ENCODE data around the gene ATAD3C. TPM values are rescaled to one million over a fixed set of nuclear protein-coding genes. Genes with fewer than 3 reads are reported as not detected.
A peak's percentile ranks its signal among the peaks of the same experiment; 100 is the strongest.
"Not testable (repeated sequence)": the region's sequence is repeated elsewhere in the genome, so short reads cannot be mapped to it uniquely, and the experiment has no call there.

ATAD3C gene, protein sequence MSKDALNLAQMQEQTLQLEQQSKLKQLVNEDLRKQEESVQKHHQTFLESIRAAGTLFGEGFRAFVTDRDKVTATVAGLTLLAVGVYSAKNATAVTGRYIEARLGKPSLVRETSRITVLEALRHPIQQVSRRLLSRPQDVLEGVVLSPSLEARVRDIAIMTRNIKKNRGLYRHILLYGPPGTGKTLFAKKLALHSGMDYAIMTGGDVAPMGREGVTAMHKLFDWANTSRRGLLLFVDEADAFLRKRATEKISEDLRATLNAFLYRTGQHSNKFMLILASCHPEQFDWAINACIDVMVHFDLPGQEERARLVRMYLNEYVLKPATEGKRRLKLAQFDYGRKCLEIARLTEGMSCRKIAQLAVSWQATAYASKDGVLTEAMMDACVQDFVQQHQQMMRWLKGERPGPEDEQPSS
- not detected in 2 replicates for total RNA-seq (2014; rRNA removed; shearing (Covaris generic))

DNA sequence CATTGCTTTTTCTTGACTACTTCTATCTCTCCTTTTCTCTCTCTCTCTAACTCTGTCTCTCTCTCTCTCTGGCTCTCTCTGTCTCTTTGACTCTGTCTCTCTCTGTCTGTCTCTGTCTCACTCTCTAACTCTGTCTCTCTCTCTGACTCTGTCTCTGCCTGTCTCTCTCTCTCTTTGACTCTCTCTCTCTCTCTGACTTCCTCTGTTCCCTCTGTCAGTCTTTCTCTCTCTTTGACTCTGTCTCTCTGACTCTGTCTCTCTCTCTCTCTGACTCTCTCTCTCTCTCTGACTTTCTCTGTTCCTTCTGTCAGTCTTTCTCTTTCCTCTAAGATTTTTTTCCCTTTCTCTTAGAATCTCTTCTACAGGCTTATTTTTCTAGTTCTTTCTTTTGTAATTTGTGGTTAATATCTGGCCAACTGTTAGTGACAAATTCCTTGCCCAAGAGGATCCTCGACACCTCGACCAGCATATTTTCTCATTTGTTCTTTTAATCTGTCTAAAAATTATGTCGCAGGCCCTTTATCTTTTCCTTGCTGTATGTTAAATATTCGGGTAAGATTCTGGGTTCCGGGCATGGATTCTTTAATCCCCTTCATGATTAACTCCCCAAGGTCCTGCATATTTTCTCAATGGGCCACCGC is at the start of gene ATAD3C:
Gene ATAD3C (plus strand): TSS at position 591 of the 641 bp plus-strand sequence. CDS start 995 bp downstream, outside the sequence.
- DNase-seq (ENCODE audit: low spot score), result no peak

DNA sequence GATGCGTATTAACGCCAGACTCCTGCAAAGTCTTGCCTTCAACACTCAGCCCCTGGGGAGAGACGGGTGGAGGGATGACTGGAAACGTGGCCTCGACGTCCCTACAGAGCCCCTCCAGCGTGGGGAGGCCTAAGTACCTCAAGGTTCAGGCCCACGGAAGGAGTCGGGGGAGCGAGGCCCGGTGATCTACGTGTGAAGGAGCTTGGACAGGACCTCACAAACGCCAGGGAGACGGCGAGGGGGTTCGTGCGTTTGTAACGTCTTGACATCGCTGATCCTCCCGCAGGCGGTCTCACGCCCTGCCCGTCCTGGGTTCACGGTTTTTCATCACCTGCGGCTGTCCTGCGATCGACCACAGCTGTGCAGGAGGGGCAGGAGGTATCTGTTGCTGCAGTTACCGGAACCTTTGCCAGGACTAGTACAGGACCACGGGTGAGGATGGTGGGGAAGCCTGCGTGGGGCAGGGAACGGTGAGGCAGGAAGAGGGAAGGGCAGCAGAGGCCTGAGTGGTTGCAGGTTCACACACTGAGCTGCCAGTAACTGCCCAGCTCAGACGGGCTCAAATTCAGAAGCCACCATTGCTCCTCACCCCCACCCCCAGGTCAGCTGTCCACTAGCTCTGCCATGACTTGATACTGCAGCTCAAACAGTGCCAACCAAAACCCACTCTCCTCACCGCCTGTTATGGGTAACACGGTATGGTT is 49.5 kb upstream of the ATAD3C start:
- no peak for DNase-seq (ENCODE audit: low spot score)

DNA sequence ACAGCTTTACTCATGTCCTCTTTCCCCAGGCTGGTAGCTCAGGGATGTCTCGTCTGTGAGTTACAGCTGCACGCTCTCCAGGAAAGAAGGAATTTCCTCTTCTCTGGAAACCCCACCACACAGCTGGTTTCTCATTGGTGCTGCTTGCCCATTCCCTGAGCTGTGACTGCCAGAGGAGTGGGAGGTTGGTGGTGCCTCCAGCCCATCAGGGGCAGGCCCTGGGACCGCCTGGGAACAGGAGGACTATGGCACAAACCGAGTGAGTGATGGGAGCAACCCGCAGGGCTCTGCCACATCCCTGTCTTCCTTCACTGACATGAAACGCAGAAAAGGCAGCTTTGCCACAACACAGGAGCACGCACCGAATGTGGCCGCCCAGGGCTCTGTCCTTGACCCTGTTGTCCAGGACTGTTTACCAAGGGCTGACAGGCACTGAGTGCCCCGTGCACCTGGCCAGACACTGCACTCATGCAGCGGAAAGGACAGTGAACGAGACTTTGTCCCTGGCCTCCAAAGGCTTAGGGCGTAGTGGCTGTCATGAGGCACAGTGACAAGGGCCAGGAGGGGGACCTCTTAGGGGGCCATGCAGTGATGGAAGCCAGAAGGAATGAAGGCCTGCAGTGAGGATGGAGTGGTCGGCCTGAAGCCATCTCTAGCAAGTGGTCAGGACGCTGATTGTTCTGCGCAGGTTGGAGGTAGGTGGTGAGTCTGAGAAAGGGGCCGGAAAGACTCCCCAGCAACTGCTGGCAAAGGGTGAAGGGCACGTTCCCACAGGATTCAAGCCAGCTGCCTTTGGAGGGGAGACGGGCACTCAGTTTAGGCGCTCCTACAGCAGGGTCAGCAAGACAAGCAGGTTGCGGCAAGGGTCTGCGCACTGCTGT is 48.7 kb upstream of the ATAD3C start:
- DNase-seq (ENCODE audit: low spot score), result no peak

DNA sequence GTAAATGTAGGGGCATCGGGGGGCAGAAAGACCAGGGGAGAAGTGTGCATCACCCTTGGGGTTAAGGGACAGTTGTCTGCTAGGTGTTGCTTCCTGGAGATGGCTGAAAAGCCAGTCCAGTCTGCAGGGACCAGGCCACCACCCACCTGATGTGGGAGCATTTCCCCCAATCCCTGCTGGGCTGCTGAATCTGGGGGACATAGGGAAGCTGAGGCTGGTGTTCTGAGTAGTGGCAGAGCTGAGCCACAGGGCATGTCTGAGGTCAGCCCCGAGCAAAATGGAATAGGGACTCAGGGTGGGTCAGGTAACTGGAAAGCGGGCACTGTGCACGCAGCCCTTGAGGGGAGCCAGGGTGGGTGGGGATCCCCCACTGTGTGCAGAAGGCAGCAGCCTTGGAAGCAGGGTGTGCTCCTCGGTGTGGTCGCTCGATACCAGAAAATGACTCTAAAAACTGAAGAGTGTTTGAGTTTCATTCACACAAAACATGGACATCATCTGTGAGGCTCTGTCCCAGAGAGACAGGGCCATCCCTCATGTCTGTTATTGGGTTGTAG is 48.0 kb upstream of the ATAD3C start:
- no peak for DNase-seq (ENCODE audit: low spot score)

DNA sequence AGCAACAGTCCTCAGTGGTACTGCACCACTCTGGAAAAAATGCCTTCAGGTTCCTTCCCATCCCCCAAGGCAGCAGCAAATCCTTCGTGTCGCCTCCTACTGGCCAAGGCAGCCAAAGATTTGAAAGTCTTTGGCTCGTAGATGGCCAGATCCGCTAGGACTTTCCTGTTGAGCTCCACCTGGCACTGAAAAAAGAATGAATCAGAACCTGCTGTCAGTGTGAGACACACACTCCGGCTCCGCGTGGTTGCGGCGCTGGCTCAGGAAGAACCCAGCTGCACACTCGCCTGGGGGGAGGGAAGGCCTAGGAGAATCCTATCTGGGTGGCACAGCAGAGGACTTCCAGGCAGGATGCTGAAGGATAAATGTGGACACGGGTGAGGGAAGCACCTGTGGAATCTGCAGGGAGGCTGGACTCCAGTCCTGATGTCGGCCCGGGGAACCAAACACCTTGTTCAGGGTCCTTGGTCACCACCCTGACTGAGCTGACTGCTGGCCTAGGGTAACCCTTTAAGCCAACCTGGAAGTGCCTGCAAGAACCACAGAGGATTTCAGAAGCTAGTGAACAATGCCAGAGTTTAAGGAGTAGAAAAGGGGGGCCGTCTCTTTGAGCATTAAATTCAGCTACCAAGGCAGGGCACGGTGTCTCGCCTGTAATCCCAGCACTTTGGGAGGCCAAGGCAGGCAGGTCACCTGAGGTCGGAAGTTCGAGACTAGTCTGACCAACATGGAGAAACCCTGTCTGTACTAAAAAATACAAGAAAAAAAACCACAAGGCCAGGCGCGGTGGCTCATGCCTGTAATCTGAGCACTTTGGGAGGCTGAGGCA is 47.2 kb upstream of the ATAD3C start:
- DNase-seq (ENCODE audit: low spot score), result peak; percentile 73

DNA sequence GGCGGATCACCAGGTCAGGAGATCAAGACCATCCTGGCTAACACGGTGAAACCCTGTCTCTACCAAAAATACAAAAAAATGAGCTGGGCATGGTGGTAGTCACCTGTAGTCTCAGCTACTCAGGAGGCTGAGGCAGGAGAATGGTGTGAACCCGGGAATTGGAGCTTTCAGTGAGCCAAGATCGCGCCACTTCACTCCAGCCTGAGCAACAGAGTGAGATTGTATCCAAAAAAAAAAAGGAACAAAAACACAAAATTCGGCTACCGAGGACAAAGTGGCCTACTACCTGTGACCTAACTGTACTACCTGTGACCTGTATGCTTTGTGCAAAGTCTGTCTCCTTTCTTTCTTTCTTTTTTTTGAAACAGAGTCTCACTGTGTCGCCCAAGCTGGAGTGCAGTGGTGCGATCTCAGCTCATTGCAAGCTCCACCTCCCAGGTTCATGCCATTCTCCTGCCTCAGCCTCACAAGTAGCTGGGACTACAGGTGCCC is 46.5 kb upstream of the ATAD3C start:
- not testable (repeated sequence) for DNase-seq (ENCODE audit: low spot score)

DNA sequence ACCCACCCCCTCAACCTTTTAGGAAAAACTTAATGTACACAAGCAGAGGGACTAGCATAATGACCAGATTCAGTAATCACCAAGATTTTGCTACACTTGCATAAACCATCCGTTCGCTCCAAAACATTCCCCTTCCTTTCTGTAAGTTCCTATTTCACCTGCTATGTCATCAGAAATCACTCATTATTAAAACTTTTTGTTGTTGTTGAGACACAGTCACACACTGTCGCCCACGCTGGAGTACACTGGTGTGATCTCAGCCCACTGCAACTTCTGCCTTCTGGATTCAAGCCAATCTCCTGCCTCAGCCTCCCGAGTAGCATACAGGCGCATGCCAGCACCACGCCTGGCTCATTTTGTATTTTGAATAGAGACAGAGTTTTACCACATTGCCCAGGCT is 45.8 kb upstream of the ATAD3C start:
- DNase-seq (ENCODE audit: low spot score), result no peak

DNA sequence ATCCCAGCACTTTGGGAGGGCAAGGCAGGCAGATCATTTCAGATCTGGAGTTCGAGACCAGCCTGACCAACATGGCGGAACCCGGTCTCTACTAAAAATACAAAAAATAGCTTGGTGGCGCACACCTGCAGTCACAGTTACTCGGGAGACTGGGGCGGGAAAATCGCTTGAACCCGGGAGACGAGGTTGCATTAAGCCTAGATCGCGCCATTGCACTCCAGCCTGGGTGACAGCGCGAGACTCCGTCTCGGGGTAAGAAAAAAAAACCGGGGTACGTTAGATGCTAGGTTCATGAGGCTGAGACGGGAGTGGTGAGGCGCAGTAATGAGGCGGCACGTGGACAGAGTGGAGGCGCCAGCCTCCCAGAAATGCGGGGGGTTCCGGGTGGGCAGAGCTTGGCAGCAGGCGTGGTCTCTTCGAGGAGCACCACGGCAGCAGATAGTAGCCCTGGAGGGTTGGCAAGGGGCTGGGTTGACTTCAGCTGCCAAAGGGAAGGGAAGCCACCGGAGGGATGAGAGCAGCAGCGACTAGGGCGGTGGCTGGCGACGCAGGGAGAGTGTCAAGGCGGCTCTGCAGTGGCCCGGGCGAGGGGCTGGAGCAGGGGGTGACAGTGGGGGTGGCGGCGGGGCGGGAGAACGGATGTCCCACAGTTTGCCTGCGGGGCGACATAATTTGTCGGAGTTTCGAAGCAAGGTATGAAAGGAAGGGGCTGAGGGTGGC is 43.2 kb upstream of the ATAD3C start:
- no peak for DNase-seq (ENCODE audit: low spot score)

DNA sequence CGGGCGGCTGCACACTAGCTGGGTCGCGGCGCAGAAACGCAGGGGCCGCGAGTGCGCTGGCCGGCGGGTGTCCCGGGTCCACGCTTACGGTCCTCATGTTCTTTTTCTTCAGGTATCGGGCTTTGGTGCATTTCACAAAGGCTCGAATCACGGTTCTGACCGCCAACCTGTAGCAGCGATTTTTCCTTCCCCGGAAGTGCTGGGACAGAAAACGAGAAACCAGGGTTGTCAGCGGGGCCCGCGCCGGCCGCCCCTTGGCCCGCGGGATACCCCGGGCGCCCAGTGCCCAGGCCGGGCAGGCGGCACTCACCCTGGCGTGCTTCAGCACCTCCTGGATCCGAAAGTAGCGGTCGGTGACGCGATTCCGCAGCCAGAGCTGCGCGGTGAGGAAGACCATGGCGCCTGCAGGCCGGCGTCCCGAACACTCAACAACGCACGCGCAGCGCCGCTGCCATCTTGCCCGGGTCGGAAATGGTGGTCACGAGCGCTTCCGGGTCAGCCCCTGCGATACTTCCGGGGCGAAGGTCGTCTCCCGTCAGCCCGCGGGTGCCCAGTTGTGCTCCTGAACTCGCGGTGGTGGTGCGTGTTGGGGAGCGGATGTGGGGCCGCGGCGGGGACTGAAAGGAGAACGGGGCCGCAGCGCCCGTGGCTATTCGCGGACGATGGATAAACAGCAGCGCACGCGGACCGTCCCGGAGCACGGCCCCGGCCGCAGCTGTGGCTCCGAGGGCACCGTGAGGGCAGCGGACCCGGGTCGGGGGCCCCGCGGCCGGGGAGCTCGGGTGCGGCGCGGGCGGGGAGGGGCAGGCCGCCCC is 42.5 kb upstream of the ATAD3C start, which contains the start of gene MRPL20:
Gene MRPL20 (minus strand): TSS at position 473 of the 815 bp plus-strand sequence. CDS start 76 bp downstream, at position 397.
- DNase-seq (ENCODE audit: low spot score), result peak; percentile 93

DNA sequence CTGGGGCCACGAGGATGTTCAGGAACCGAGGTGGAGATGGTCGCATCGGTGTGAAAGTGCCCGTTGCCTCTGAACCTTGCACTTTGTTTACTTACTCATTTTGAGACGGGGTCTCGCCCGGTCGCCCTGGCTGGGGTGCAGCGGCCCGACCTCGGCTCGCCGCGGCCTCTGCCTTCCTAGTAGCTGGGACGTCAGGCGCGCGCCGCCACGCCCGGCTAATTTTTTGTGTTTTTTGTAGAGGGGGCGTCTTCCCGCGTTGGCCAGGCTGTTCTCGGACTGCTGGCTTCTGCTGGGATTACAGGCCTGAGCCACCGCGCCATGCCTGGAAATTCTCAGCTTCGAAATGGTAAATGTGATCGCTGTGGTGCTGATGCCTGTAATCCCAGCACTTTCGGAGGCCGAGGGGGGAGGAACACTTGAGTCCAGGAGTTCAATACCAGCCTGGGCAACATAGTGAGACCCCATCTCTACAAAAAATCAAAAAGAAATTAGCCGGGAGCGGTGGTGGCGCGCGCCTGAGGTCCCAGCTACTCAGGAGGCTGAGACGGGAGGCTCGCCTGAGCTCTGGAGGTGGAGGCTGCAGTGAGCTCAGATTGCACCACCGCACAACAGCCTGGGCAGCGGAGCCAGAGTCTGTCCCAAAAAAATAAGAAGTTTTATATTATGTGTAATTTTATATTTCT is 41.7 kb upstream of the ATAD3C start:
- no peak for DNase-seq (ENCODE audit: low spot score)

DNA sequence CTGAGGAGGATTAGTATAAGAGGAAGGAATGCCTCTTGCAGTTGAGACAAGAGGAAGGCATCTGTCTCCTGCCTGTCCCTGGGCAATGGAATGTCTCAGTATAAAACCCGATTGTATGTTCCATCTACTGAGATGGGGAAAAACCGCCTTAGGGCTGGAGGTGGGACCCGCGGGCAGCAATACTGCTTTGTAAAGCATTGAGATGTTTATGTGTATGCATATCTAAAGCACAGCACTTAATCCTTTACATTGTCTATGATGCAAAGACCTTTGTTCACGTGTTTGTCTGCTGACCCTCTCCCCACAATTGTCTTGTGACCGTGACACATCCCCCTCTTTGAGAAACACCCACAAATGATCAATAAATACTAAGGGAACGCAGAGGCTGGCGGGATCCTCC is 39.3 kb upstream of the ATAD3C start:
- DNase-seq (ENCODE audit: low spot score), result not testable (repeated sequence)

DNA sequence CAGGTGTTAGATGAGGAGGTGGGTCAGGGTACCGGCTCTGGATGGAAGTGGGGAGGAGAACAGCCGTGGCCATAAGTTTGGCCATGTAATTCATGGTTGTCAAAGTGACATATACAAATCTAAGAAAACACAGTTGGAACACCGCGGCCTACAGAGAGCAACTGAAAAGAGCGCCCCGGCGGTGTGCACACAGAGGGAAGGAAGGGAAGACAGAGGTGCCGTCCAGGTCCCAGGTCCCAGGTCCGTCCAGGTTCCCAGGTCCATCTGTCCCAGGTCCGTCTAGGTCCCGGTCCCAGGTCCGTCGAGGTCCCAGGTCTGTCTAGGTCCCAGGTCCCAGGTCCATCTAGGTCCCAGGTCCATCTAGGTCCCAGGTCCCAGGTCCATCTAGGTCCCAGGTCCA is 37.9 kb upstream of the ATAD3C start:
- no peak for DNase-seq (ENCODE audit: low spot score)

DNA sequence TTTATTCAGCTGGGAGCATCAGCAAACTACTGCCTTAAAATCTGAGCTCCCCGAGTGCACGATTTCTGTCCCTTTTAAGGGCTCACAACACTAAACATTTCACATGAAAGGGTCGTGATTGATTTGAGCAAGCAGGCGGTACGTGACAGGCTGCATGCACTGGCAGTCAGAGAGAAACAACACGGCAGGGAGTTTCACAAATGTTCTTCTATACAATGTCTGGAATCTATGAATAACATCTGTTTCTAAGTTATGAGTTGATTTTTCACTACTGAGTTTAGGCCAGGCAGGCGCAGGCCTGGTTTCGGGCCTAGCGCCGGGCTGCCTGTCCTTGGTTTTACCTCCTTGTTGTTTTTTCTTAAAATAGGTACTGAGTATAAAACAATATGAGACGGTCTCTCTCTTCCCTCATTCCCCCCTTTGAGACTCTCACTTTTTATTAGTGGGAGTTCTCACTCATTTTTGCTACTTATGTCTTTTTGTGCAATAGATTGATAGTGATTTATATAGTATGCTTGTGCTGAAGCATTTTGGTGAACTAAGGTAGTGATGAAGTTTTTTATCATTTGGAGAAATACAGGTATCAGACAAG is 37.1 kb upstream of the ATAD3C start:
- DNase-seq (ENCODE audit: low spot score), result not testable (repeated sequence)

DNA sequence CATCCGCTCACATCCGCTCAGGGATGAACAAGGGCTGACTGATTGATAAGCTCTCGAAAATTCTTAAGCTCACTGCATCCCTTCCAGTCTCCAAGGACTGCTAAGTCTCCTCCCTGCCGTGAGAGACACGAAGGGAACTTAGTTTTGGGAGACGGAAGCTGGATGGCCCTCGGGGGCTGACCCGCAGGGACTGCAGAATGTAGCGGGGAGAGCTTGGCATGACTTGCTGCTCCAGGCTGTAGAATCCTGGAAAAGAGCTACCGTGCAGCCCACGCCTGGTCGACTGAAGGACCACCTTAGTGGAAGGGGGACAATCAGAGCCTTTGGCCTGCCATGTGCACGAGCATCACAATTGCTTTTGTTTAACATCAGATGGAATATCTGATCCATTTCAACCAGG is 33.7 kb upstream of the ATAD3C start:
- DNase-seq (ENCODE audit: low spot score), result no peak

DNA sequence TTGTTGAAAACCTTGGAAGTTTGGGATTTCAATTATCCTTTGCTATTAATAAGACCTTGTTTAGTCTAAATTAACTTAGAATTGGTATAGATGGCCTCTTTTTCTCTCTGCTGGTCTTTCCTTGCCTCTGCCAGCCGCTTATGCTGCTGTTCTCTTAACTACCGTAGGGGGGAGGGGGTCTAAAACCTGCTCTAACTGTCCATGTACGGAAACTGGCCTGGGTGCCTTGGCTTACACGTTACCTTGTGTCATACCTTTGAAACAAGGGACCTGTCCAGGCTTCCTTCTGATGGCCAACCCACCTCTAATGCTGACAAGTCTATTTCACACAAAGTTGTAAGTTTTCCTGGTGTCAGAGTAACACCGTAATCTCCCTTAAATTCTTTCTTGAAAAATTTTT is 32.1 kb upstream of the ATAD3C start:
- DNase-seq (ENCODE audit: low spot score), result not testable (repeated sequence)

DNA sequence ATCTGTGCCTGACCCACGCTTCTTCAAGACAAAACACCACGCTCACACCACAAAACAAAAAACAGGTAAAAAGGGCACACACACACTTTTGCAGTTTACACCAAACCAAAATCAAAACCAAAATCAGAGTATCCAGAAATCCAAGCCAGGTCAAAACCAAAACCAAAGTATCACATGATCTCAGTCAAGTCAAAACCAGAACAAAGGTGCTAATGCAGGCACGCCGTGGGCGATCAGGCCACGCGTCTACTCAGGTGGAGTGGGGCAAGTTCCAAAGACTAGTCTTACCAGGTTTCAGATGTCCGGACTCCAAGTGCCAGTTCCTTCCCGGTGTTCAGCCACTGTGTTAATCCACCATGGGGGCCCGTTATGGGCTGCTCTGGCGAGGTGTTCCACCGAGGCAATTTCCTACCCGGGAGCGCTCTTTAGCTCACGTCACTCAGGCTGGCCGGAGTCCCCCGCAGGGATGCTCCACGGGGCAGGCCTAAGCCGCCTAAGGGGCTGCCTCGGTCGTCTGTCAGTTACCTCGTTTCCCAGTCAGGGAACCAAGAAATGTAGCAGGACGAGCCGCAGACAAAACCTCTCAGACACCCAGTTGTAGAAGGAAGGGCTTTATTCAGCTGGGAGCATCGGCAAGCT is 31.5 kb upstream of the ATAD3C start:
- not testable (repeated sequence) for DNase-seq (ENCODE audit: low spot score)

Measured in H4 (cell line).